ENCODE measurements around the gene RFX3.

DNA sequence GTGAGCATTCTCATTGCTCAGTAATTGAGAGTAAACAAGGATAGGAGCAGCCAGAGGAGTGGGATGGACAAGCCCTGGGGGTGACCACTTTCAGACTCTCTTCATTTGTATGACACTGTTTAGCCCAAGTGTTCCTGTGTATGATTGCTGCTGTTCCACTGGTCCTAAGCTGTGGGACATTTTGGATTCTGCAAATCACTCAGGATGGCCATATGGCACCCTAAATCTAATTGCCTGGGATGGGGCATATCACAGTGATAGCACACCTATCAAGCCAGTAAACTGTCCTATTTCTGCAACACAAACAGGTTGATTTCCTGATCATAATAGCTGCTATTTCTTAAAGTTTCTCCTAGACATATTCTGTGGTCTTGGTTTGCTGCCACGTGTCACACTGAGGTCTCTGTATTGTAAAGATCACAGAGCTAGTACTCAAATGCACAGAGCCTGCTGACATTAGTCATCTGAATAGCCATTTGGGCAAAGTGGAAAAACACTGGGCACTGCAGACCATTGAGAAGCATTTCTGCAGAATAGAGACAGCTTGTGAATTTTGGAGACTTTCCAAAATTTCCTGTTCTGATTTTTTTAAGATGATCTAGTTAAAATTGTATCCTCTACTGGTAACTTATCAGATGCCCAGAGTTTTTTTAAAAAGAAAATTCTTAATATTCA is 320.2 kb downstream of the RFX3 start:
- TF ChIP-seq, protein P1, sequence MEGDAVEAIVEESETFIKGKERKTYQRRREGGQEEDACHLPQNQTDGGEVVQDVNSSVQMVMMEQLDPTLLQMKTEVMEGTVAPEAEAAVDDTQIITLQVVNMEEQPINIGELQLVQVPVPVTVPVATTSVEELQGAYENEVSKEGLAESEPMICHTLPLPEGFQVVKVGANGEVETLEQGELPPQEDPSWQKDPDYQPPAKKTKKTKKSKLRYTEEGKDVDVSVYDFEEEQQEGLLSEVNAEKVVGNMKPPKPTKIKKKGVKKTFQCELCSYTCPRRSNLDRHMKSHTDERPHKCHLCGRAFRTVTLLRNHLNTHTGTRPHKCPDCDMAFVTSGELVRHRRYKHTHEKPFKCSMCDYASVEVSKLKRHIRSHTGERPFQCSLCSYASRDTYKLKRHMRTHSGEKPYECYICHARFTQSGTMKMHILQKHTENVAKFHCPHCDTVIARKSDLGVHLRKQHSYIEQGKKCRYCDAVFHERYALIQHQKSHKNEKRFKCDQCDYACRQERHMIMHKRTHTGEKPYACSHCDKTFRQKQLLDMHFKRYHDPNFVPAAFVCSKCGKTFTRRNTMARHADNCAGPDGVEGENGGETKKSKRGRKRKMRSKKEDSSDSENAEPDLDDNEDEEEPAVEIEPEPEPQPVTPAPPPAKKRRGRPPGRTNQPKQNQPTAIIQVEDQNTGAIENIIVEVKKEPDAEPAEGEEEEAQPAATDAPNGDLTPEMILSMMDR (IDR thresholded peaks at IDR 0.05): no peak
- no peak for TF ChIP-seq POLR2A (IDR thresholded peaks at IDR 0.05)

All from adrenal gland (tissue), 5 donors.